Memory B cell (primary cell): Measurements from ENCODE around the gene LCN10.
"Not testable (repeated sequence)": the region's sequence is repeated elsewhere in the genome, so short reads cannot be mapped to it uniquely, and the experiment has no call there.

Source experiments
- ATAC-seq: fragments of 150-1000 bp; cut with Tn5 transposase; 2 replicates; pipeline ENCODE4 v1.10.0; 2021; ENCODE audit warnings: low read depth, mild to moderate bottlenecking, moderate library complexity
- DNase-seq, 2 donors: peaks; one replicate each; pipeline ENCODE4 v3.0.0; 2022; ENCODE audit warnings: low spot score in 2 of 2
- H3K27ac Mint-ChIP-seq: one replicate; pipeline ENCODE4 v1.8.0; 2022; ENCODE audit warnings: mild to moderate bottlenecking, moderate library complexity, mixed read lengths
- H3K27me3 Mint-ChIP-seq: one replicate; pipeline ENCODE4 v1.8.0; 2022; ENCODE audit warnings: mixed read lengths
- H3K36me3 Mint-ChIP-seq: one replicate; pipeline ENCODE4 v1.8.0; 2022; ENCODE audit warnings: mild to moderate bottlenecking, mixed read lengths
- H3K4me1 Mint-ChIP-seq: one replicate; pipeline ENCODE4 v1.8.0; 2022; ENCODE audit warnings: mixed read lengths
- H3K4me3 Mint-ChIP-seq: one replicate; pipeline ENCODE4 v1.8.0; 2022; ENCODE audit warnings: mild to moderate bottlenecking, moderate library complexity, mixed read lengths
- H3K9me3 Mint-ChIP-seq: one replicate; pipeline ENCODE4 v1.8.0; 2022; ENCODE audit warnings: mixed read lengths

Gene LCN10

GRCh38 chr9:136709454-136710109 is 33.2 kb downstream of the LCN10 start:
- no peak for DNase-seq
- peaks cover 18% of the 10 kb centered on the region for H3K27me3 Mint-ChIP-seq

DNA sequence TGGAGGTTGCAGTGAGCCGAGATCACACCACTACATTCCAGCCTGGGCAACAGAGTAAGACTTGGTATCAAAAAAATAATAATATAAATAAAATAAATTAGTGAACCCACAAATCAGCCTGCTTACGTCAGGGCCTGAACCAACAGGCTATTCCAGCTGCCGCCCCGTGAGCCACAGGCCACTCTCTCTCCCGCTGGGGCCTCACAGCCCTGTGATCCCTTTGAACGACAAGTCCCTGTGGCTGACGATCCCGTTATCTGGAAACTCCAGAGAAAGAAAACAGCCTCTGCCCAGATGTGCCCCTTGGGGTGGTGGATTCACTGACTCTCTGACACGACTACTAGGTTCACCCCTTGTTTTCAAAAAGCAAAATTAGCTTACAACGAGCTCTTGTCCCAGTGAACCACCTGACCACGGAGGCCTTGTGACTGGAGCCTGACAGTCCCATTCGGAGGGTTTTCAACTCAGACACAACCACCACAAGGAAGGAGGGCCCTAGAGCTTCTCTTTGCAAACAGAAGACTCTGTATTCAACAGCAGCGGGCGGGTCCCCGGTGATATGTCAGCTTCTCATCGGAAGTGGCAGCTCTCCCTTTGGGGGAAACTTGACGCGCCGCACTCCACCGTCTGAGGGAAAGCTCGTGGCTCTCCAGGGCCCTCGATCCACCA is 34.8 kb downstream of the LCN10 start:
- Mint-ChIP-seq H3K36me3 (no peaks in the 10 kb centered on the region), H3K27ac (no peak overlapping the region), H3K27me3 (peaks cover 13% of the 10 kb centered on the region), H3K9me3 (no peaks in the 10 kb centered on the region), H3K4me3 (no peak overlapping the region), H3K4me1 (peaks cover 6% of the 10 kb centered on the region)
- DNase-seq (no peak), ATAC-seq (no peak)

More at GRCh38 chr9:136709454-136710109, 33.2 kb downstream of the LCN10 start:
- Mint-ChIP-seq H3K27ac (no peak overlapping the region), H3K4me1 (peaks cover 12% of the 10 kb centered on the region), H3K4me3 (no peak overlapping the region), H3K36me3 (no peaks in the 10 kb centered on the region), H3K9me3 (no peaks in the 10 kb centered on the region)
- ATAC-seq: no peak

- Mint-ChIP-seq H3K9me3 (no peaks in the 10 kb centered on the region), H3K27ac (no peak overlapping the region), H3K36me3 (no peaks in the 10 kb centered on the region), H3K4me1 (peaks cover 9% of the 10 kb centered on the region), H3K27me3 (peaks cover 13% of the 10 kb centered on the region), H3K4me3 (no peak overlapping the region)
- ATAC-seq: no peak
- no peak for DNase-seq
Measured at GRCh38 chr9:136707011-136707410, 35.7 kb downstream of the LCN10 start.

- Mint-ChIP-seq H3K36me3 (no peaks in the 10 kb centered on the region), H3K4me3 (no peak overlapping the region), H3K27ac (no peak overlapping the region), H3K27me3 (peaks cover 9% of the 10 kb centered on the region), H3K9me3 (no peaks in the 10 kb centered on the region), H3K4me1 (peaks cover 15% of the 10 kb centered on the region)
- DNase-seq (no peak), ATAC-seq (no peak)
Measured at GRCh38 chr9:136705564-136705963, 37.2 kb downstream of the LCN10 start.

GRCh38 chr9:136704741-136705140 is 38.0 kb downstream of the LCN10 start:
- H3K36me3 Mint-ChIP-seq, H3K9me3 Mint-ChIP-seq, H3K27me3 Mint-ChIP-seq, H3K27ac Mint-ChIP-seq, H3K4me3 Mint-ChIP-seq, DNase-seq, ATAC-seq: not testable (repeated sequence)
- H3K4me1 Mint-ChIP-seq: peaks cover 19% of the 10 kb centered on the region

DNA sequence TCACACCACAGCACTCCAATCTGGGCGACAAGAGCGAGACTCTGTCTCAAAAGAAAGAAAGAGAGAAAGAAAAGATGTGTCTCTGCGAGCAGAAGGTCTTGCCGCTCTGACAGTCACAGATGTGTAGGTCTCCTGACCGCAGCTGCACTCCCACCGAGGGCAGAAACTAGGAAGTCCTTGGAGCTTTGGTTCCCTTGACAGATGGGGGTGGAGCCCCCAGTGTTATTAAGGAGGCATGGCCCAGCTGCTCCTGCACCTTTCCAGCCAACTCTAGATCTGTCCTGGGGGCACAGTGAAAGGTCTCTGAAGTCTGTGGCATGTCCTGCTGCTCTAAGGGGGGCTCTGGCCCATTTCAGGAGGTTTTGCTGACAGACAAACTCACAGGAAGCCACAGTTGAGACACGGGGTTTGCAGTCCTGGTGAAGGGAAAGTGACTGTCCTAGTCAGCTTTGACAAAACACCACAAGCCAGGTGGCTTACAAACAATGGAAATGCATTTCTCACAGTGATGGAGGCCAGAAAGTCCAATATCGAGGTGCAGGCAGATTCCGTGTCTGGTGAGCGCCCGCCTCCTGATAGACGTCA is 39.4 kb downstream of the LCN10 start:
- no peak overlapping the region for H3K4me3 Mint-ChIP-seq

GRCh38 chr9:136701668-136702053 is 41.1 kb downstream of the LCN10 start:
- Mint-ChIP-seq H3K36me3 (no peaks in the 10 kb centered on the region), H3K4me1 (peaks cover 25% of the 10 kb centered on the region), H3K9me3 (no peaks in the 10 kb centered on the region), H3K4me3 (peak overlapping the region; percentile 80), H3K27me3 (peaks cover 14% of the 10 kb centered on the region), H3K27ac (peak overlapping the region; percentile 92)
- DNase-seq (no peak), ATAC-seq (no peak)

More for the DNA sequence above, 39.4 kb downstream of the LCN10 start:
- no peaks in the 10 kb centered on the region for H3K9me3 Mint-ChIP-seq
- peaks cover 5% of the 10 kb centered on the region for H3K27me3 Mint-ChIP-seq
- H3K27ac Mint-ChIP-seq: peak overlapping the region; percentile 14
- ATAC-seq (peak; percentile 18), DNase-seq (no peak)
- H3K4me1 Mint-ChIP-seq: peaks cover 19% of the 10 kb centered on the region
- H3K36me3 Mint-ChIP-seq: no peaks in the 10 kb centered on the region

DNA sequence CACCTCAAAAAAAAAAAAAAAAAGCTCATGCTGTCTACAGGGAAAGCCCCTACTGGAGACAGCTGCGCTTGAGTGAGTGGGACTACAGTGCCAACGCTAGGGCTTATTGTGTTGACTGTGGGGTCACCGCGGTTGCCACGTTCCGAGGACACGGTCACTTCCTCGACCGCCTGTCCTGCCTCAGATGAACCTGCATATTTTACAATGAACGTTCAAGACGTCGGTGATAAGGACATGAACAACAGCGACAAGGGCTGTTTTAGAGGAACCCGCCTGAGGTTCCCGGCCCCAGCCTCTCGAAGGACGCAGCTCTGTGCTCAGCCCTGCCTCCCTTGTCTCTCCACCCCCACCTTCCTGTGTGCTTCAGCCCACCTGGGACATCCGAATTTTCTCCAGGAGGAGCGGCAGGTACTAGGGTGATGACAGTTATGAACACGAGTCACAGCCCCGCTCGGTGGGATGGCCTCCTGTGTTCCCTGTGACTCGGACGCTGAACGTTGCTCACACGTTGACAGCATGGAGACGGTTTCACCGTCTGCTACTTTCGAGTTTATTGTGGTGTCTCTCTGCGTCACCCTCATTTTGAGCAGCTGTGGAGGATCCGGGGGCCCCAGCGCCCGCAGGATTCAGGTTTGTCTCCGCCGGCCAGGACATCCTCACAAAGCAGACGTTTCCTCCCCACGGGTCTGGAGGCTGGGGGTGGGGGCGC is 41.6 kb downstream of the LCN10 start:
- Mint-ChIP-seq H3K9me3 (no peaks in the 10 kb centered on the region), H3K36me3 (no peaks in the 10 kb centered on the region), H3K27ac (peak overlapping the region; percentile 92), H3K27me3 (peaks cover 14% of the 10 kb centered on the region), H3K4me1 (peaks cover 25% of the 10 kb centered on the region), H3K4me3 (peak overlapping the region; percentile 80)
- peak; percentile 65 to 69 for DNase-seq
- peak; percentile 76 for ATAC-seq

DNA sequence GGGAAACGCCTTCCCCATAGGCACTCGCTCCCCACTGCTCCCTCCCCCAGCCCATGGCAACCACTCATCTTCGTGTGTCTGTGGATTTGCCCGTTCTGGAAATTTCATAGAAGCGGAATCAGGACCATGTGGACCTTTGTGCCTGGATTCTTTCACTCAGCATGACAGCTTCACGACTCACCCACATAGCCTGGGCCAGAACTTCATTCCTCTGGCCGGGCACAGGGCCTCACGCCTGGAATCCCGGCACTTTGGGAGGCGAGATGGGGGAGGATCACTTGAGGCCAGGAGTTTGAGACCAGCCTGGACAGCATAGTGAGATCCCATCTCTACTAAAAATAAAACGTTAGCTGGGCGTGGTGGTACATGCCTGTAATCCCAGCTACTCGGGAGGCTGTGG is 42.4 kb downstream of the LCN10 start:
- Mint-ChIP-seq H3K27me3 (peaks cover 16% of the 10 kb centered on the region), H3K4me1 (peaks cover 25% of the 10 kb centered on the region), H3K36me3 (no peaks in the 10 kb centered on the region), H3K4me3 (no peak overlapping the region), H3K27ac (no peak overlapping the region), H3K9me3 (no peaks in the 10 kb centered on the region)
- DNase-seq (no peak), ATAC-seq (no peak)

DNA sequence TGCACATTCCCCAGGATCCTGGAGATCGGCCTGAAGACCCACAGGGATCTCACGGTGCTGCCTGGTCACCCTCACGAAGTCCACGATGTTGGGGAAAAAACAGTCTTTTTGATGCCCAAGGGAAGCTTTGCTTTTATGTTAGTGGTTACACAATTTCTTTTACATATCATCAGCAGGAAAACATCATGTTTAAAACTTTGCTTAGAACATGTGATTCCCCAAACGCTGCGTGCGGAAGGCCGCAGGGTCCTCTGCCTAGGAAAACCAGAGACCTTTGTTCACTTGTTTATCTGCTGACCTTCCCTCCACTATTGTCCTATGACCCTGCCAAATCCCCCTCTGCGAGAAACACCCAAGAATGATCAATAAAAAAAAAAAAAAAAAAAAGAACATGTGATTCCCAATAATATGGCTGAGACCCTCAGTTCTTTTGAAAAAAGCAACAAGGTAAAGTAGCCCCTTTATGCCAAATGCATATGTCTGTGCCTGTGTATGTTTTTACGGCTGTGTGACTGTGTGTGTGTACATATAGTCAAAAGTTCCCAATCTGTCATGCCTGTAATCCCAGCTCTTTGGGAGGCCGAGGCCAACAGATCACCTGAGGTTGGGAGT is 44.0 kb downstream of the LCN10 start:
- H3K36me3 Mint-ChIP-seq: no peaks in the 10 kb centered on the region
- DNase-seq (no peak), ATAC-seq (no peak)
- H3K27ac Mint-ChIP-seq: no peak overlapping the region
- peaks cover 25% of the 10 kb centered on the region for H3K4me1 Mint-ChIP-seq
- H3K4me3 Mint-ChIP-seq: no peak overlapping the region
- H3K9me3 Mint-ChIP-seq: no peaks in the 10 kb centered on the region
- peaks cover 13% of the 10 kb centered on the region for H3K27me3 Mint-ChIP-seq

DNA sequence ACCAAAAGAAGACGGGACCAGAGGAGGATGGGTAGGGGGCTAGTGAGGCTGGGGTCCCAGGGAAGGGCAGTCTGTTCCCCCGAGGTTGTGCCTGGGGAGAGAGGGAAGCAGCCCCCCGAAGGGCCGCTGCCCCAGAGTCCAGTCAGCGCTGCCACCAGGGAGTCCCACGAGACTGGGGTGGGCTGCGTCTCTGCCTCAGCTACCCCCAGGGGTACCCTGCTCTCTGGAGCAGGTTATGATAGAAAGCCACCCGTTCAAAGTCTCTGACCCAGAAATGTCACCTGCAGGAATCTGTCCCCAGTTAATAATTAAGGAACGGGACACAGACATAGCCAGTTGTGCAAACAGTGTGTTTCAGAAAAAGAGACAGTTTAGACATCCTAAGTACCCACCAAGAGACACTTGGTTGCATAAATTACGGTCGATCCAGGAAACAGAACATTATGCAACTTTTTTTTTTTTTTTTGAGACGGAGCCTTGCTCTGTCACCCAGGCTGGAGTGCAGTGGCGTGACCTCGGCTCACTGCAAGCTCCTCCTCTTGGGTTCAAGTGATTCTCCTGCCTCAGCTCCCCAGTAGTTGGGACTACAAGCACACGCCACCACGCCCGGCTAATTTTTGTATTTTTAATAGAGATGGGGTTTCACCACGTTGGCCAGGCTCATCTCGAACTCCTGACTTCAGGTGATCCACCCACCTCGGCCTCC is 44.8 kb downstream of the LCN10 start:
- no peak for DNase-seq
- Mint-ChIP-seq H3K4me1 (peaks cover 26% of the 10 kb centered on the region), H3K4me3 (no peak overlapping the region)

GRCh38 chr9:136697146-136697820 is 45.5 kb downstream of the LCN10 start:
- no peak overlapping the region for H3K27ac Mint-ChIP-seq
- H3K4me1 Mint-ChIP-seq: peaks cover 26% of the 10 kb centered on the region
- H3K36me3 Mint-ChIP-seq: no peaks in the 10 kb centered on the region
- no peak for DNase-seq
- H3K4me3 Mint-ChIP-seq: no peak overlapping the region
- H3K27me3 Mint-ChIP-seq: peaks cover 19% of the 10 kb centered on the region
- no peak for ATAC-seq
- no peaks in the 10 kb centered on the region for H3K9me3 Mint-ChIP-seq

More for the DNA sequence above, 44.8 kb downstream of the LCN10 start:
- Mint-ChIP-seq H3K9me3 (no peaks in the 10 kb centered on the region), H3K27me3 (peaks cover 17% of the 10 kb centered on the region), H3K27ac (no peak overlapping the region), H3K36me3 (no peaks in the 10 kb centered on the region)
- ATAC-seq: no peak

DNA sequence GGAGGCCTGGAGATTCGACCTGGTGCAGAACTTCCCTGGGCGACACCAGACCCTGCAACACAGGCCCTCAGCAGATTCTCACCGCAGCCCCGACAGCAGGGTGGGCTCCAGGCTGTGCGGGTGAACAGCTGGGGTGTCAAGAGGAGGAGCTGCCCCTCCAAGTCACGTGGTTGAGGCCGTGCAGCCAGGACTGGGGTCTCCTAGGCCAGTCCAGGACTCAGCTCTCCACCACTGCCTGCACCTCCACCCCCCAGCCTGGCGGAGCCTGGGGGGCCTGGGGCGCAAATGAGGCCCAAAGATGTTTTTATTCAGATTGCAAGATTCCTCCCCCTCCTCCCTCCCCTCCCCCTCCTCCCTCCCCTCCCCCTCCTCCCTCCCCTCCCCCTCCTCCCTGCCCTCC is 46.2 kb downstream of the LCN10 start:
- H3K27ac Mint-ChIP-seq: no peak overlapping the region
- H3K4me1 Mint-ChIP-seq: peaks cover 20% of the 10 kb centered on the region
- no peaks in the 10 kb centered on the region for H3K9me3 Mint-ChIP-seq
- H3K27me3 Mint-ChIP-seq: peaks cover 19% of the 10 kb centered on the region
- DNase-seq (no peak), ATAC-seq (no peak)
- H3K36me3 Mint-ChIP-seq: no peaks in the 10 kb centered on the region
- H3K4me3 Mint-ChIP-seq: no peak overlapping the region
